HAP-1 (cell line): ENCODE measurements around the gene RASAL2.

ENCODE experiments used
- DNase-seq, 2 experiments: peaks; one replicate each; pipeline ENCODE4 v3.0.0-alpha.2; 2016 to 2020; ENCODE audit warnings: low spot score in 2 of 2
- H3K27me3 ChIP-seq: fragments of 250-450 bp; sonication (Bioruptor Pico); 2 replicates; pipeline ENCODE4 v1.5.1; 2020; ENCODE audit warnings: low read depth, mild to moderate bottlenecking, moderate library complexity
- H3K36me3 ChIP-seq: fragments of 250-450 bp; sonication (Bioruptor Pico); replicated peaks from 2 replicates; pipeline ENCODE4 v1.5.1; 2020; ENCODE audit warnings: mild to moderate bottlenecking
- H3K4me1 ChIP-seq: fragments of 250-450 bp; sonication (Bioruptor Pico); 2 replicates; pipeline ENCODE4 v1.5.1; 2020; ENCODE audit warnings: mild to moderate bottlenecking
- H3K4me3 ChIP-seq: fragments of 250-450 bp; sonication (Bioruptor Pico); 2 replicates; pipeline ENCODE4 v1.5.1; 2020; ENCODE audit warnings: mild to moderate bottlenecking, moderate library complexity
- H3K9me3 ChIP-seq: fragments of 250-450 bp; sonication (Bioruptor Pico); 2 replicates; pipeline ENCODE4 v1.5.1; 2020; ENCODE audit warnings: mild to moderate bottlenecking, moderate library complexity
- in situ Hi-C: fragments of 300-500 bp; cut with MboI; formaldehyde crosslinking; loops from 3 replicates; pipeline ENCODE4 v1.14.3; 2020; ENCODE audit warnings: low sequenced_read_pairs, inconsistent platforms, mixed read lengths

RASAL2 gene

DNA sequence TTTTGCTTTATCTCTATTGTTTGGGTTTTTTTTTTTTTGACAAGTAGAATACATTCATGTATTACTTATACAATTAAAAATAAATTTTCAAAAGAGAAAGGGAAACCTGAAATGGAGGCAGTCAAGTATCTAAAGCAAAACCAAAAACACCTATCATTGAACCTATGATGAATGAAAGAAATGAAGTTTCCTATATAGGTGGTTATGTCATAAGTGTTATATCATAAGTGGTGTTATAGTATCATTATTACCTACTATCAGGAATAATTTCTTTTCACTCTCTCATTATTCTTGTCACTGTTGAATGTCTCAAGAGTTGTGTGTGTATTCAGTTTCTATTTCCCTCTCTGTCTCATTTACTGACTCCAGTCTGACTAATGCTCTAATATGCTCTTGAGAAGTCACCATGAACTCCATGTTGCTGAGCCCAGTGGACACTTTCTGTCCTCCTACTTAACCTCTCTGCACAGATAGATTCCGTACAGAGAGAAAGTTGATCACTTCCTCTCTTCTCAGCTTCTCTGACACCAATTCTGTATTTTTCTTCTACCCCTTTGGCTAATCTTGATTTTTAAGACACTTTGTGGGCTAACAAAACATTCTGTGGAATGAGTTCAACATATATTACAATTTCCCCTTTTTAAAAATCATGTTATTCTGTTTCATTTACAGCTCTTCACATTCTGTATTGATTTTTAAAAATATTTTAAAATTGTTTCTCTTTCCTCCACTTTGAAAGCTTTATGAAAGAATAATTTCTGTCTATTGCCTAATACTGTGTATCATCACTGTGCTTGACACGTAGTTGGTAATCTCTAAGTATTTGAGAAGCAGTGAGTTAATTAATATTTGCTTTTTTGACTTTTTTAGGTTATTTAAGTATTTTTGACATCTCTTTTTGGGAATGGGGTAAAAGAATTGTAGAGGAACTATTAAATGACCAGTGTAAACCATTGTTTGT is 50.1 kb downstream of the RASAL2 start:
- DNase-seq, result no peak
- in situ Hi-C loops, result no loop called here

DNA sequence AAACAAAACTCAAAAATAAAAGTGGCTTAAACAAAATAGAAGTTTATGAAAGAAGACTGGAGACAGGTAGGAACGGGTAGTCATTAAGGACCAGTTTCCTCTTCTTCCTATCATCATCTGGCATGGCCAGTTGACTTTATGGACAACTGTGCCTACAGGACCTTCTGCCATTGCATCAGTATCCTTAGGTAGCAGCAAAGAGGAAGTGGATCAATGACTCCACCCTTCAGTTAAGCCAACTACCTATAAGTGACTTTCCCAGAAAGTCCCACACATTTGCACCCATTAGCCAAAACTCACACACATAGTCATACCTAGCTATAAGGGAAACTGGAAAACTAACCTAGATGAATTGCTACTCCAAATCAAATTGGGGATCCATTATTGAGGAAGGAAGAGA is 51.7 kb downstream of the RASAL2 start:
- H3K36me3 ChIP-seq, result no peaks in the 10 kb centered on the region
- H3K9me3 ChIP-seq, result no peaks in the 10 kb centered on the region
- in situ Hi-C loops, result no loop called here
- no peak overlapping the region for H3K4me3 ChIP-seq
- no peaks in the 10 kb centered on the region for H3K27me3 ChIP-seq
- H3K4me1 ChIP-seq, result no peaks in the 10 kb centered on the region
- DNase-seq, result no peak

More for the DNA sequence above, 50.1 kb downstream of the RASAL2 start:
- Histone ChIP-seq H3K9me3 (no peaks in the 10 kb centered on the region), H3K4me3 (no peak overlapping the region), H3K36me3 (no peaks in the 10 kb centered on the region), H3K27me3 (no peaks in the 10 kb centered on the region), H3K4me1 (no peaks in the 10 kb centered on the region)

DNA sequence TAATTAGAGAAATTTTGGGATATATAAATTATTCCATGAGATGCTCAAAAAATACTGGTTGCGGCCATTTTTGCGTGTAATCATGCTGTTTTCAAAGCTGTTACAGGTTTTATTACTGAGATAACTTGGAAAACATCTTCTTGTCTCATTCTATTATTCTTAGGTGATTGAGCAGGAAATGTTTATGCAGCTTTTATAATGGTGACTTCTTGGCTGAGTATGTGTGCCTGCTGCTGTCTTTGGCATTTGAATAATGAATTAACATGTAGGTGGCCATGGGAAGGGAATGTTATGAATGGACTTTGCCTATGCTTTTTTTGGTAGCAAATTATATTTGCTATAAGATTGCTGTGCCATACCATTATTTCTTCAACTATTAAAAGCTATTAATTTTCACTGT is 52.5 kb downstream of the RASAL2 start:
- in situ Hi-C loops, result no loop called here
- no peaks in the 10 kb centered on the region for H3K9me3 ChIP-seq
- DNase-seq, result no peak
- no peaks in the 10 kb centered on the region for H3K36me3 ChIP-seq
- no peaks in the 10 kb centered on the region for H3K4me1 ChIP-seq
- no peak overlapping the region for H3K4me3 ChIP-seq
- no peaks in the 10 kb centered on the region for H3K27me3 ChIP-seq

DNA sequence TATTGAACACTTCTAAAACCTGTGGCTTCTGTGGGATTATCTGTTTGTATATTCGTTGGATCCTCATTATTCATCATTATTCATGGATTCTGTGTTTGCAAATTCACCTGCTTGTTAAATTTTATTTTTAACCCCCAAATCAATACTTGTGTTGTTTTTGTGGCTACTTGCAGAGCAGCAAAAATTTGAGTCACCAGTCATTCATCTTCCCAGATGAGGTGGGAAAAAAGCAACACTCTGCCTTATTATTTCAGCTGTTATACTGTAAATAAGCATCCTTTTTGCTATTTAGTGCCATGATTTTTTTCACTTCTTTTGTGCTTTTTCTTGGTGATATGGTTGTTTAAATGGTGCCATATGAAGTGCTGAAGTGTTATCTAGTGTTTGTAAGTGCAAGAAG is 56.7 kb downstream of the RASAL2 start:
- no peak for DNase-seq
- Histone ChIP-seq H3K4me1 (no peaks in the 10 kb centered on the region), H3K36me3 (no peaks in the 10 kb centered on the region), H3K4me3 (no peak overlapping the region), H3K9me3 (no peaks in the 10 kb centered on the region), H3K27me3 (no peaks in the 10 kb centered on the region)
- in situ Hi-C loops, result no loop called here

DNA sequence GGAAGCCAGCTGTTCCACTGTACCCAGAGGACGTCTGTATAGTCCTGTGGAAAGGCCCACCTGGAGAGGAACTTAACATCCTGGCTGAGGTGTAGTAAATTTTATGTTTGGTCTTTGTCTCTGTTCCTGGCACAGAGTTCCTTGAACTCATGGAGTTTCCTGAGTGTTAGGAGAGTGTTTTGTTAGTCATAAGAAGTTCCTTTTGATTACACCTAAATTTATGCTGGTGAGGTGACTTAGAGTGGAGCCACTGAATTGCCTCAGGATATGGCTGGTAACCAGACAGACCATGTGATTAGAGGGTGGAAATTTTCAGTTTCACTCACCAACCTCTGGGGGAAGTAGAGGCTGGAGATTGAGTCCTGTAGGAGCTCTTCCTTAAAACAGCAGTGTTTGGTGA is 57.9 kb downstream of the RASAL2 start:
- in situ Hi-C loops, result no loop called here
- Histone ChIP-seq H3K9me3 (no peaks in the 10 kb centered on the region), H3K4me3 (no peak overlapping the region), H3K36me3 (no peaks in the 10 kb centered on the region), H3K27me3 (no peaks in the 10 kb centered on the region), H3K4me1 (no peaks in the 10 kb centered on the region)
- DNase-seq, result no peak

DNA sequence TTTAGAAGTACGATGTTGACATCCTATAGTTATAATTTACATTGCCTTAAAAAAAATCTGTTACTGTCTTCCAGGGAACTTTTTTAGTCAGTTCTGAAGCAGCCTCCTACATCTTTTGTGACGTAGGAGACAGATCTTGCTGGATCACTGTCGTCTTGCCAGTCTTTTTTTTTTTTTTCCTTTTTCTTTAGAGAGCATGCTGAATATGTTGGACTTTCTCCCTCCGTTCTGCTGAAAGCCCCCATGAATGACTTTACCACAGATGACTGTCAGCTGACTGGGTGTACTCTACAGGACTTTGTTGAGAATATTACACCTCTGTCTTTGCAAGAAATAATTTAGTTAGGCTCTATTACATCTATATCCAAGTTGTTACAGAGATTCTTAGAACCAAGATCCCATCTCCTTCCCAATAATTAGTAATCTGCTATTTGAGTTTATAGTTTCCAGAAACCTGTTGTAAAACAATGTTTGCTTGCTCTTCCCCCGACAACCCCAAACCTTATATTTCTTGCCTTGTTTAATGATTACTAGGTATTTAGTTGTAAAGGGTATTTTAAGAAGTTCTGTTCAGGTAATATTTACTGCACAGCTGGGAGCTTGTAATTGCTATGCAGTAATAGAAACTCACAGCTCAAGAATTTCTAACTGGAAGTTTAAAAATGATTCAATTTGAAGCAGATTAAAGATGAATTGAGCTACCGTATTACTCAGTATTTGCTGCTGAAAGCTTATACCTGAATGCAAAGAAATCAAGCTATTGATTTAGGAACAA is 61.8 kb downstream of the RASAL2 start:
- no peaks in the 10 kb centered on the region for H3K36me3 ChIP-seq
- in situ Hi-C loops, result no loop called here
- no peak for DNase-seq
- H3K4me1 ChIP-seq, result no peaks in the 10 kb centered on the region
- no peak overlapping the region for H3K4me3 ChIP-seq
- no peaks in the 10 kb centered on the region for H3K9me3 ChIP-seq
- no peaks in the 10 kb centered on the region for H3K27me3 ChIP-seq

DNA sequence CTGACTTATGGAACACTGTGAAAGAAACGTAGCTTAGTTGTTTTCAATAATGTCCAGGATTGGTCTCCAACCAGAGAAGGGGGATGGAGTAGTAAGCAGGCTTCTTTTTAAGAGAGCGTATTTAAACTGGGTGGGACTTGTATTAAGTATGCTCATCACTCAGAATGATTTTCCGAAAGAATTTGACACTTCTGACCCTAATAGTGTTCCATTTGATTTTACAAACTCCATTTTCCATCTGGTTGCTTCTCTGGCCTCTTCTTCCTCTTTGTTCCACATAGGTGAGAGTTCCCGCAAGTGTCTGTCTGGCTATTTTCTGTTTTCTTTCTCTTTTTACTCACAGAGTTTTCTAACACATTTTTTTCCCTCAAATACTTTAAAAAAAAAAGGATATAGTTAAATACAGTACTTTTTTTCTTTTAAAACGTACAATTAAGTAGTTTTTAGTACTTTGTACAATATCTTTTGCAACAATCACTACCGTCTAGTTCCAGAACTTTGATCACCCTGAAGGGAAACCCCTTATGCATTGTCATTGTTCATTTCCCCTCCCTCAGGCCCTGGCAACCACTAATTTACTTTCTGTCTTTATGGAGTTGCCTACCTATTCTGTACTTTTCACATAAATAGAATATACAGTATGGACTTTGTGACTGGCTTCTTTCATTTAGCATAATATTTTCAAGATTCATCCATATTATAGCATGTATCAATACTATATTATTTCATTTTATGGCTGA is 67.0 kb downstream of the RASAL2 start:
- in situ Hi-C loops, result no loop called here

DNA sequence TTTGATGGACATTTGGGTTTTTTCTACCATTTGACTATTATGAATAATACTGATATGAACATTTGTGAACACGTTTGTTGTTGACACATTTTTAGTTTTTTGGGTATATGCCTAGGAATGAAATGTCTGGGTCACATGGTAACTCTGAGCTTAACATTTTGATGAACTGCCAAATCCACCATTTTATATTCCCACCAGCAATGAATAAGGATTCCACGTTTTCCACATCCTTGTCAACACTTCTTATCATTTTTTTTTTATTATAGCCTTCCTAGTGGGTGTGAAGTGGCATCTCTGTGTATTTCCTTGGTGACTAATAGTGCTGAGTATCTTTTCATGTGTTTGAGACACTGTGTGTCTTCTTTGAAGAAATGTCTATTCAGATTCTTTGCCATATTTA is 67.6 kb downstream of the RASAL2 start:
- Histone ChIP-seq H3K9me3 (no peaks in the 10 kb centered on the region), H3K4me3 (no peak overlapping the region), H3K4me1 (no peaks in the 10 kb centered on the region), H3K27me3 (no peaks in the 10 kb centered on the region), H3K36me3 (no peaks in the 10 kb centered on the region)
- in situ Hi-C loops, result no loop called here
- DNase-seq, result no peak

More for the DNA sequence above, 67.0 kb downstream of the RASAL2 start:
- Histone ChIP-seq H3K4me1 (no peaks in the 10 kb centered on the region), H3K36me3 (no peaks in the 10 kb centered on the region), H3K27me3 (no peaks in the 10 kb centered on the region), H3K9me3 (no peaks in the 10 kb centered on the region), H3K4me3 (no peak overlapping the region)
- no peak for DNase-seq

DNA sequence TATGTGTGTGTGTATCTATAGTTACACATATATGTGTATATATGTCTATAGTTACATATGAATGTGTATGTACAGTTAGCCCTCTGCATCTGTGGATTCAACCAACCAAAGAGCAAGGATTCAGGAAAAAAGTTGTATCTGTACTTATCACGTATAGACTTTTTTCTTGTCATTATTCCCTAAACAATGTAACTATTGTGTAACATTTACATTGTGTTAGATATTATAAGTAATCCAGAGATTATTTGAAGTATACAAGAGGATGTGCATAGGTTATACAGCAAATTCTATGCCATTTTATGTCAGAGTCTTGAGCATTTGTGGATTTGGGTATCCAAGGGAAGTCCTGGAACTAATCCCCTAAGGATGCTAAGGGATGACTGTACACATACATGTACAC is 71.3 kb downstream of the RASAL2 start:
- Histone ChIP-seq H3K4me1 (no peaks in the 10 kb centered on the region), H3K9me3 (no peaks in the 10 kb centered on the region), H3K27me3 (no peaks in the 10 kb centered on the region), H3K4me3 (no peak overlapping the region), H3K36me3 (no peaks in the 10 kb centered on the region)
- DNase-seq, result no peak
- in situ Hi-C loops, result no loop called here

DNA sequence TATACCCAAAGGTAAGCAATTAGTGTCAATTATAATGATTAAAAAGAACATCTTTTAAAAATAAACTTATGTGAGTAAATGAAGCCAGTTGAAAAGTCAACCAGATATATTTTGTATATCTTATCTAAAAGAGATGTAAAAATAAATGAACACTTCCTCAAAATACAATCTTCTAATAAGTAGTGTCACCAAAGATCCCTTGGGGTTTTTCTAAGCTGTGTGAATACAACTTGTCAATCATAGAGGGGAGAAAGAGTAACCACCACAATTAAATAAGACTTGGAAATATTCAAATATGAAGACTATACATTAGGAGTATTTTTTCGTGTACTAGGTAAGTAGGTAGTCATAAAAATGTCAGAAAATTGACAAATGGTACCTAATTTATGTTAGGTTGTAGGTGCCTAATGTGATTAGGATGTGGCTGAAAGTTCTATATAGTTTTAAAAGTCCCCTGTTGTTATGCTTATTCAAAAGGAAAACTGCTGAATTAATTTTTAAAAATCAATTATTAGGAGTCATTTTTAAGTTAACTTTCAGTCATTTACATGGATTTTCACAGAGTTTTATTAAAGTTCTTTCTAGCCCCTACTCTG is 72.6 kb downstream of the RASAL2 start:
- no peaks in the 10 kb centered on the region for H3K27me3 ChIP-seq
- H3K4me1 ChIP-seq, result no peaks in the 10 kb centered on the region
- in situ Hi-C loops, result no loop called here
- DNase-seq, result no peak
- H3K36me3 ChIP-seq, result no peaks in the 10 kb centered on the region
- no peaks in the 10 kb centered on the region for H3K9me3 ChIP-seq
- no peak overlapping the region for H3K4me3 ChIP-seq

DNA sequence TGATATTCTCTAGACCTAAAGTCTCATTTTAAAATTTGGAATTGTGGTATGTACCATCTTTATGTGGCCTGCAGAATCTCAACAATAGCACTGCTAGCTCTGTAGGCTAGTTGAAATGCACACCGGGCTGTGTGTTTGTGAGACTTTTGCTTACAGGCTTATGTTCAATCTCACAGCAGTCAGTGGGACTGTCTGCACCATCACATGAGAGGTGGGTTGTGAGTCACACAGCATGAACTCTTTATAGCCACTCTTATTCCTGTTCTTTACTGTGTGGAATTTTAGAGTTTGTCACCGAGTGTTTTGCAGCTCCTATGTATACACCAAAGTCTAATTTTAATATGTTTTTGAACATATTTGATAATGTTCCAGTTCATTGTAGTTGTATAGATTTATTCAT is 74.6 kb downstream of the RASAL2 start:
- Histone ChIP-seq H3K27me3 (no peaks in the 10 kb centered on the region), H3K9me3 (no peaks in the 10 kb centered on the region), H3K36me3 (no peaks in the 10 kb centered on the region), H3K4me1 (no peaks in the 10 kb centered on the region), H3K4me3 (no peak overlapping the region)
- DNase-seq, result no peak
- in situ Hi-C loops, result no loop called here

DNA sequence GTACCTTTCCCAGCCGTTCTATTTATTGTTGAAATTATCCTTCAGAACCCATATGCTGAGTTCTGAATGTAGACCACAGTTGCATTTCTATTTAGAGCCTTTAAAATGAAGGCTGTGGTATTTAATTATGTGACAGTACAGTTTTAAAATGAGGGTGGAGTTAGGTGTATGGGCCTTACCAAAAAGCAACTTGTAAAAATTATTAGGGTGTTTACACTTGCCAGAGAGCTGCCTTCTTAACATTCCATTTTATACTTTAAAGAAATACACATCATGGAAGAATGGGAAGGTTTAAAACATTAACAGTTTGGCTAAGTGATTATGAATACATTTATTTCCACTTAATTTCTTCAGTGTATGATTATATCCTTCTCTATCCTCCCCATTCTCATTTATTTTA is 75.7 kb downstream of the RASAL2 start:
- Histone ChIP-seq H3K9me3 (no peaks in the 10 kb centered on the region), H3K4me1 (no peaks in the 10 kb centered on the region), H3K36me3 (no peaks in the 10 kb centered on the region), H3K4me3 (no peak overlapping the region), H3K27me3 (no peaks in the 10 kb centered on the region)
- in situ Hi-C loops, result no loop called here
- no peak for DNase-seq

DNA sequence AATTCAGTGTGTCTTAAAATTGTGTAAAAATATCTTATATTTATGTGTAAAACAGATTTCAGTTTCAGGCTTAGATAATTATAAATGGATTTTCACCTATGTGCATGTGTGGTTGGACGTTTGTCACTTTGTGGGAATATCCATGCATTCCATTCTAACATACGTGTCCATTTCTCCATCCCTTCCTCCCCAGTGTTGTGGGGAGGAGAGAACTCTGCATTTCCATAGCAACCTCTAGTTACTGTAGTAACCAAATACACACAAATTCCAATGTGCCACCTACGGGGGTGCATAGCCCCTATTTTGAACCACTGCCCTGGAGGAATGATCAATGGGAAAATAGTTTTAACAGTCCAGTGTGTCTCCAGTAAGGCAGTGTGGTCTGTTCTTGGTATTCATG is 79.0 kb downstream of the RASAL2 start:
- Histone ChIP-seq H3K4me3 (no peak overlapping the region), H3K9me3 (no peaks in the 10 kb centered on the region), H3K27me3 (no peaks in the 10 kb centered on the region), H3K4me1 (no peaks in the 10 kb centered on the region), H3K36me3 (no peaks in the 10 kb centered on the region)
- DNase-seq, result no peak
- in situ Hi-C loops, result no loop called here
